GM21515 (cell line): ENCODE results near the gene AK9.
"Not testable (repeated sequence)": the region's sequence is repeated elsewhere in the genome, so short reads cannot be mapped to it uniquely, and the experiment has no call there.

Experiments used
- ATAC-seq: cut with Tn5 transposase; IDR thresholded peaks from one replicate; pipeline ENCODE4 v1.9.1; 2021; ENCODE audit not compliant: unreplicated experiment

The AK9 gene

GRCh38 chr6:109696355-109696754 is 5.4 kb upstream of the AK9 start:
- no peak for ATAC-seq

GRCh38 chr6:109695468-109695867 is 4.5 kb upstream of the AK9 start:
- no peak for ATAC-seq

- peak; percentile 48 for ATAC-seq
Measured at GRCh38 chr6:109693111-109693510, 2.1 kb upstream of the AK9 start.

GRCh38 chr6:109690373-109690736 is 647 bp downstream of the AK9 start:
- peak; percentile 43 for ATAC-seq

- ATAC-seq = no peak
Measured at GRCh38 chr6:109687271-109687761, 3.7 kb downstream of the AK9 start.

GRCh38 chr6:109686566-109687265 is 4.3 kb downstream of the AK9 start:
- no peak for ATAC-seq

GRCh38 chr6:109678661-109679505 is 12.1 kb downstream of the AK9 start:
- ATAC-seq = not testable (repeated sequence)

- no peak for ATAC-seq
Measured at GRCh38 chr6:109678240-109678639, 12.8 kb downstream of the AK9 start.

- ATAC-seq = no peak
Measured at GRCh38 chr6:109676724-109677123, 14.3 kb downstream of the AK9 start.

- no peak for ATAC-seq
Measured at GRCh38 chr6:109672839-109673238, 18.2 kb downstream of the AK9 start.

GRCh38 chr6:109672175-109672574 is 18.8 kb downstream of the AK9 start:
- no peak for ATAC-seq

- no peak for ATAC-seq
Measured at GRCh38 chr6:109671733-109672132, 19.3 kb downstream of the AK9 start.

- no peak for ATAC-seq
Measured at GRCh38 chr6:109669811-109670210, 21.2 kb downstream of the AK9 start.

GRCh38 chr6:109662192-109662591 is 28.8 kb downstream of the AK9 start:
- no peak for ATAC-seq

GRCh38 chr6:109660526-109661320 is 30.3 kb downstream of the AK9 start:
- no peak for ATAC-seq

- no peak for ATAC-seq
Measured at GRCh38 chr6:109655761-109656262, 35.2 kb downstream of the AK9 start.

GRCh38 chr6:109653264-109653663 is 37.7 kb downstream of the AK9 start:
- ATAC-seq = no peak

GRCh38 chr6:109644131-109644530 is 46.9 kb downstream of the AK9 start:
- ATAC-seq = no peak

GRCh38 chr6:109632405-109632804 is 58.6 kb downstream of the AK9 start:
- ATAC-seq = no peak

- no peak for ATAC-seq
Measured at GRCh38 chr6:109631403-109631802, 59.6 kb downstream of the AK9 start.
